Testis (tissue), 3 donors: ENCODE data around the gene CFAP70. TPM values are rescaled to one million over a fixed set of nuclear protein-coding genes. Genes with fewer than 3 reads are reported as not detected.
A peak's percentile ranks its signal among the peaks of the same experiment; 100 is the strongest.
"Not testable (repeated sequence)": the region's sequence is repeated elsewhere in the genome, so short reads cannot be mapped to it uniquely, and the experiment has no call there.

Experiments
- DNase-seq: peaks from one replicate; pipeline ENCODE4 v3.0.0-alpha.2; 2019
- H3K27ac ChIP-seq, 2 donors: fragments of 200-600 bp; sonication (generic); one replicate each; pipeline ENCODE4 v1.5.1; 2019
- H3K27me3 ChIP-seq: fragments of 200-600 bp; sonication (generic); one replicate; pipeline ENCODE4 v1.5.1; 2019
- H3K36me3 ChIP-seq: fragments of 200-600 bp; sonication (generic); one replicate; pipeline ENCODE4 v1.5.1; 2017; ENCODE audit warnings: low read depth; ENCODE audit errors: missing control alignments
- H3K4me1 ChIP-seq: fragments of 200-600 bp; sonication (generic); one replicate; pipeline ENCODE4 v1.5.1; 2019
- H3K4me3 ChIP-seq, 2 donors: fragments of 200-600 bp; sonication (generic); one replicate each; pipeline ENCODE4 v1.5.1; 2017 to 2019
- H3K9me3 ChIP-seq: fragments of 200-600 bp; sonication (generic); one replicate; pipeline ENCODE4 v1.5.1; 2017
- CTCF ChIP-seq, 3 experiments: fragments of 450-650 bp in 2 of 3; fragments of 200-600 bp in 1 of 3; sonication (generic) in 1 of 3; IDR thresholded peaks; one replicate each; pipeline ENCODE4 v1.5.1; 2016 to 2019; ENCODE audit warnings: antibody characterized with exemption in 3 of 3, mild to moderate bottlenecking in 2 of 3, moderate library complexity in 1 of 3
- POLR2A ChIP-seq: fragments of 450-650 bp; IDR thresholded peaks from one replicate; pipeline ENCODE4 v1.6.1; 2017; ENCODE audit warnings: antibody characterized with exemption, mild to moderate bottlenecking, moderate library complexity
- WGBS, 2 donors: methylation state at CpG; one replicate each; pipeline ENCODE4 v1.1.5; 2018; 5-methylcytosine and 5-hydroxymethylcytosine counted together
- intact Hi-C: fragments of 100-400 bp; cut with DNase I; formaldehyde crosslinking; loops from one replicate; pipeline ENCODE4 v1.15.1; 2023; ENCODE audit warnings: low total_unique reads
- polyA plus RNA-seq: library from polyadenylated mRNA; stranded (reverse); fragments of 350-450 nt; fragmentation: Illumina TruSeq; extraction: RNeasy Lipid Tissue Mini Kit (QIAGEN cat#74804); gene quantifications from one replicate; pipeline ENCODE4 v1.2.3, GENCODE V29; 2014; ENCODE audit warnings: low read depth, low replicate concordance; ENCODE audit not compliant: insufficient read depth
- total RNA-seq, 2 donors: library from RNA; depleted of rRNA; stranded (reverse); fragments of >200 nt; gene quantifications; one replicate each; pipeline ENCODE4 v1.2.3, GENCODE V29; 2016

Gene CFAP70
- total and polyA plus RNA-seq, 3 donors from 2014 or later = 29.6 to 57.2 (median 46.2) TPM

DNA sequence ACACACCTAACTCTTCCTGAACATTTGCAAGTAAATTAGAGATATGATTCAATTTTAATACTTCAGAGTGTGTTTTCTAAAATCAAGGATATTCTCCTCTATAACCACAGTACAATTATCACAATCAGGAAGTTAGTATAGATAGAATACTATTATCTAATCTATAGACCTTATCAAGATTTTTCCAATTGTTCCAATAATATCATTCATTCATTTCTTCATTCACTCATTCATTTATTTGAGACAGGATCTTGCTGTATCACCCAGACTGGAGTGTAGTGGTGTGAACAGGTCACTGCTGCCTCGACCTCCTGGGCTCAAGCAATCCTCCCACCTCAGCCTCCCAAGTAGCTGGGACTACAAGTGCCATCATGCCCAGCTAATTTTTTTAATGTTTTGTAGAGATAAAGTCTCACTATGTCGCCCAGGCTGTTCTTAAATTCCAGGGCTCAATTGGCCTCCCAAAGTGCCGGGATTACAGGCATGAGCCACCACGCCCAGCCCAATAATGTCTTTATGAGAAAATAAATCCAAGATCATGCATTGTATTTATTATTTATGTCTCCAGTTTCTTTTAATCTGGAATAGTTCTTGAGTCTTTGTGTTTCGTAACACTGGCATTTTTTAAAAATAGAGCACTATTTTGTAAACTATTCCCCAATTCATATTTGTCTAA lies 95.6 kb downstream of the CFAP70 start:
- TF ChIP-seq CTCF (IDR thresholded peaks at IDR 0.05) (no peak), POLR2A (no peak)
- Histone ChIP-seq H3K27ac (no peak overlapping the region), H3K9me3 (no peaks in the 10 kb centered on the region), H3K4me1 (no peaks in the 10 kb centered on the region), H3K36me3 (no peaks in the 10 kb centered on the region), H3K4me3 (no peak overlapping the region), H3K27me3 (no peaks in the 10 kb centered on the region)
- DNase-seq = no peak
- 66 to 83% methylated on average over 5 of the region's 5 CpGs for WGBS, 2 donors
- intact Hi-C loops = no loop called here

GRCh38 chr10:73262105-73262730 lies 96.4 kb downstream of the CFAP70 start:
- Histone ChIP-seq H3K27me3 (no peaks in the 10 kb centered on the region), H3K9me3 (no peaks in the 10 kb centered on the region), H3K27ac (no peak overlapping the region), H3K36me3 (no peaks in the 10 kb centered on the region), H3K4me1 (no peaks in the 10 kb centered on the region), H3K4me3 (no peak overlapping the region)
- TF ChIP-seq POLR2A (no peak), CTCF (IDR thresholded peaks at IDR 0.05) (no peak)
- intact Hi-C loops = no loop called here
- DNase-seq = no peak
- 80 to 83% methylated on average over 4 of the region's 4 CpGs for WGBS, 2 donors

- intact Hi-C loops = no loop called here
These were observed 97.2 kb downstream of the CFAP70 start for GRCh38 chr10:73261362-73261995.

GRCh38 chr10:73258612-73259011 lies 100.1 kb downstream of the CFAP70 start:
- H3K27ac ChIP-seq, H3K36me3 ChIP-seq, H3K4me3 ChIP-seq, H3K27me3 ChIP-seq, intact Hi-C loops, H3K4me1 ChIP-seq, H3K9me3 ChIP-seq, DNase-seq: not testable (repeated sequence)
- WGBS, 2 donors = 93 to 94% methylated on average over 10 of the region's 10 CpGs

More at GRCh38 chr10:73261362-73261995, 97.2 kb downstream of the CFAP70 start:
- H3K9me3 ChIP-seq = no peaks in the 10 kb centered on the region
- no peak overlapping the region for H3K27ac ChIP-seq
- TF ChIP-seq CTCF (IDR thresholded peaks at IDR 0.05) (no peak), POLR2A (no peak)
- no peaks in the 10 kb centered on the region for H3K36me3 ChIP-seq
- no peak for DNase-seq
- no peak overlapping the region for H3K4me3 ChIP-seq
- no peaks in the 10 kb centered on the region for H3K27me3 ChIP-seq
- no peaks in the 10 kb centered on the region for H3K4me1 ChIP-seq
- WGBS, 2 donors = 94 to 97% methylated on average over 9 of the region's 9 CpGs

GRCh38 chr10:73253225-73253555 lies 105.5 kb downstream of the CFAP70 start:
- TF ChIP-seq CTCF (IDR thresholded peaks at IDR 0.05) (no peak), POLR2A (no peak)
- no peaks in the 10 kb centered on the region for H3K36me3 ChIP-seq
- H3K9me3 ChIP-seq = no peaks in the 10 kb centered on the region
- DNase-seq = no peak
- 0 to 1% methylated on average over 4 of the region's 4 CpGs for WGBS, 2 donors
- peak overlapping the region; percentile 88 to 93 for H3K27ac ChIP-seq
- H3K4me1 ChIP-seq = peaks cover 20% of the 10 kb centered on the region
- peak overlapping the region; percentile 73 to 98 for H3K4me3 ChIP-seq
- intact Hi-C loops = no loop called here
- H3K27me3 ChIP-seq = no peaks in the 10 kb centered on the region
